Esophagus squamous epithelium (tissue), 4 donors: ENCODE results near the gene SHTN1.

Experiments used
- POLR2A ChIP-seq, 4 donors: fragments of 450-650 bp; IDR thresholded peaks; one replicate each; pipeline ENCODE4 v1.6.1; 2017; ENCODE audit warnings: antibody characterized with exemption in 4 of 4, mild to moderate bottlenecking in 4 of 4, moderate library complexity in 3 of 4
- TF ChIP-seq, protein P1 (sequence below), 6 experiments: fragments of 450-650 bp in 4 of 6; fragments of 200-600 bp in 2 of 6; sonication (generic) in 2 of 6; IDR thresholded peaks; one replicate each; pipeline ENCODE4 v1.5.1; 2016 to 2019; ENCODE audit warnings: antibody characterized with exemption in 6 of 6, mild to moderate bottlenecking in 4 of 6, moderate library complexity in 4 of 6

- TF ChIP-seq, protein P1, sequence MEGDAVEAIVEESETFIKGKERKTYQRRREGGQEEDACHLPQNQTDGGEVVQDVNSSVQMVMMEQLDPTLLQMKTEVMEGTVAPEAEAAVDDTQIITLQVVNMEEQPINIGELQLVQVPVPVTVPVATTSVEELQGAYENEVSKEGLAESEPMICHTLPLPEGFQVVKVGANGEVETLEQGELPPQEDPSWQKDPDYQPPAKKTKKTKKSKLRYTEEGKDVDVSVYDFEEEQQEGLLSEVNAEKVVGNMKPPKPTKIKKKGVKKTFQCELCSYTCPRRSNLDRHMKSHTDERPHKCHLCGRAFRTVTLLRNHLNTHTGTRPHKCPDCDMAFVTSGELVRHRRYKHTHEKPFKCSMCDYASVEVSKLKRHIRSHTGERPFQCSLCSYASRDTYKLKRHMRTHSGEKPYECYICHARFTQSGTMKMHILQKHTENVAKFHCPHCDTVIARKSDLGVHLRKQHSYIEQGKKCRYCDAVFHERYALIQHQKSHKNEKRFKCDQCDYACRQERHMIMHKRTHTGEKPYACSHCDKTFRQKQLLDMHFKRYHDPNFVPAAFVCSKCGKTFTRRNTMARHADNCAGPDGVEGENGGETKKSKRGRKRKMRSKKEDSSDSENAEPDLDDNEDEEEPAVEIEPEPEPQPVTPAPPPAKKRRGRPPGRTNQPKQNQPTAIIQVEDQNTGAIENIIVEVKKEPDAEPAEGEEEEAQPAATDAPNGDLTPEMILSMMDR (IDR thresholded peaks at IDR 0.05): no peak
- no peak for TF ChIP-seq POLR2A (IDR thresholded peaks at IDR 0.05)
Observed at GRCh38 chr10:116891208-116891607, 113.8 kb downstream of the SHTN1 start.
